LNCAP (cell line): ENCODE results near the gene RPL28.

ENCODE experiments used
- TF ChIP-seq, protein P1 (sequence below): fragments of 450-650 bp; IDR thresholded peaks from 2 replicates; pipeline ENCODE4 v1.5.1; 2017; ENCODE audit warnings: mild to moderate bottlenecking

Gene RPL28

DNA sequence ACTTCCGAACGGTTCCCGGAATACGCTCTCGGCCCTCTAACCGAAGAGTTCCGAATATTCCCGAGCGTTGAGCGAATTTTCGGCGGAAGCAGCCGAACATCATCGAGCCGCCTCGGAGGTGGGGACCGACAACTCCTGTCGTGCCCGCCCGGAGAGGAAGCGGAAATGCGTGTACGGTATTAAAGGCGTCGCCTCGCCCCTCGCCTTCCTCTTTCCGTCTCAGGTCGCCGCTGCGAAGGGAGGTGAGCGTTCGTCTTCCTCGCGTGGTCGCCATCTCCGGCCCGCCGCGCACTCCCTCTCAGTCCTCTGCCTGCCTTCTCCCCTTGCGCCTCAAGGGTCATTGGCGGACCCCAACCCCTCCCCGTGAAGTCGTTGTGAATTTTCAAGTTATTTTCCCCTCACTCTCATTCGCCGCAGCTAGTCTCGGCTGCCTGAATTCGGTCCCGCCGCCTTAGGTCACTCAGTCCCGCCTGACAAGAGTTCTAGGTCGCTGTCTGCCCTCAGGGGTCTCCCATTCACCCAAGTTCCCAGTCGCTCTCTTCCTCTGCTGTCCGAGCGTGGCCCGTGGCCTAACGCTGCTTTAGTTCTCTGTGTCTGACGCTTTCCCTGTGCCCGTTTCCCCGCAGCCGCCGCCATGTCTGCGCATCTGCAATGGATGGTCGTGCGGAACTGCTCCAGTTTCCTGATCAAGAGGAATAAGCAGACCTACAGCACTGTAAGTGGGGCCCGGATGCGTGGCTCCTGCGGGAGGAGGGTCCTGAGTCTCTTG lies at the start of gene RPL28:
RPL28 (plus strand) TSS at position 209 of the 769 bp plus-strand sequence; CDS start at position 635, 426 bp downstream.
- TF ChIP-seq, protein P1, sequence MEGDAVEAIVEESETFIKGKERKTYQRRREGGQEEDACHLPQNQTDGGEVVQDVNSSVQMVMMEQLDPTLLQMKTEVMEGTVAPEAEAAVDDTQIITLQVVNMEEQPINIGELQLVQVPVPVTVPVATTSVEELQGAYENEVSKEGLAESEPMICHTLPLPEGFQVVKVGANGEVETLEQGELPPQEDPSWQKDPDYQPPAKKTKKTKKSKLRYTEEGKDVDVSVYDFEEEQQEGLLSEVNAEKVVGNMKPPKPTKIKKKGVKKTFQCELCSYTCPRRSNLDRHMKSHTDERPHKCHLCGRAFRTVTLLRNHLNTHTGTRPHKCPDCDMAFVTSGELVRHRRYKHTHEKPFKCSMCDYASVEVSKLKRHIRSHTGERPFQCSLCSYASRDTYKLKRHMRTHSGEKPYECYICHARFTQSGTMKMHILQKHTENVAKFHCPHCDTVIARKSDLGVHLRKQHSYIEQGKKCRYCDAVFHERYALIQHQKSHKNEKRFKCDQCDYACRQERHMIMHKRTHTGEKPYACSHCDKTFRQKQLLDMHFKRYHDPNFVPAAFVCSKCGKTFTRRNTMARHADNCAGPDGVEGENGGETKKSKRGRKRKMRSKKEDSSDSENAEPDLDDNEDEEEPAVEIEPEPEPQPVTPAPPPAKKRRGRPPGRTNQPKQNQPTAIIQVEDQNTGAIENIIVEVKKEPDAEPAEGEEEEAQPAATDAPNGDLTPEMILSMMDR: no peak

GRCh38 chr19:55336101-55336500 lies 49.6 kb upstream of the RPL28 start:
- TF ChIP-seq, protein P1: no peak

DNA sequence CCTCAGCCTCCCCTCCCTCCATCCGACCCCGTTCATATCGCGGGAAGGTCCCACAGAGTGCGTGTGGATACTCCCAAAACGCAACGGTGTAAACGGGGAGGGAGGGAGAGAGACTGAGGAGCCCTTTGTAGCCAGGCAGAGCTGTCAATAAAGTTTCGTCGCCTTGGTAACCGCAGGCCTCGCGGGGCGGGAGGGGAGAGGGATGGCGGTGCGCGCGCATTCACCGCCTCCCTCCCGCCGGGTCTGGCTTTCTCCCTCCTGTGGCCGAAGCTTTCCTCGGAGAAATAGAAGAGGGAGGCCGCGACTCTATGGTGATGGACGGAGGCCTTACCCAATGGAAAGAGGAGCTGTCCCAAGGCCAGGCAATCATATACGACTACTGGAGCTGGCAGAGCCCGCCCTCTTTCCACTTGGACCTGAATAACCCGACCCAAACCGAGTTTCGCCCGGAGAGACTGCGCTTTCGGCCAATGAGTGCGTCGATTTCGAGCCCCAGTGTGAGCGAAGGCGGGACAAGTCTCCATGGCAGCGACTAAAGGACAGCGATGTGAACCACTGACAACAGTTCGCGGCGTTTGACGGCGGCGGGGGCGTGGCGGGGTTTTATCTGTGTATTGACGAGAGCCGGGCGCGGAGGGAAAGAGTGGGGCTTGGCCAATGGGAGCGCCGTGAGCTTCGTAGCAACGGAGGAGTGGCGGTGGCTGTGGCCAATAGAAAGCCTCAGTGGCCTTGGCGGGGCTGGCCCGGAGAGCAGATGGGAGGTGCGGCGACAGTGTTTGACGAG lies 46.4 kb upstream of the RPL28 start, which contains the start of gene KMT5C:
KMT5C (plus strand) TSS at position 772 of the 784 bp plus-strand sequence. CDS start 2,061 bp downstream, outside the sequence.
- TF ChIP-seq, protein P1: no peak

DNA sequence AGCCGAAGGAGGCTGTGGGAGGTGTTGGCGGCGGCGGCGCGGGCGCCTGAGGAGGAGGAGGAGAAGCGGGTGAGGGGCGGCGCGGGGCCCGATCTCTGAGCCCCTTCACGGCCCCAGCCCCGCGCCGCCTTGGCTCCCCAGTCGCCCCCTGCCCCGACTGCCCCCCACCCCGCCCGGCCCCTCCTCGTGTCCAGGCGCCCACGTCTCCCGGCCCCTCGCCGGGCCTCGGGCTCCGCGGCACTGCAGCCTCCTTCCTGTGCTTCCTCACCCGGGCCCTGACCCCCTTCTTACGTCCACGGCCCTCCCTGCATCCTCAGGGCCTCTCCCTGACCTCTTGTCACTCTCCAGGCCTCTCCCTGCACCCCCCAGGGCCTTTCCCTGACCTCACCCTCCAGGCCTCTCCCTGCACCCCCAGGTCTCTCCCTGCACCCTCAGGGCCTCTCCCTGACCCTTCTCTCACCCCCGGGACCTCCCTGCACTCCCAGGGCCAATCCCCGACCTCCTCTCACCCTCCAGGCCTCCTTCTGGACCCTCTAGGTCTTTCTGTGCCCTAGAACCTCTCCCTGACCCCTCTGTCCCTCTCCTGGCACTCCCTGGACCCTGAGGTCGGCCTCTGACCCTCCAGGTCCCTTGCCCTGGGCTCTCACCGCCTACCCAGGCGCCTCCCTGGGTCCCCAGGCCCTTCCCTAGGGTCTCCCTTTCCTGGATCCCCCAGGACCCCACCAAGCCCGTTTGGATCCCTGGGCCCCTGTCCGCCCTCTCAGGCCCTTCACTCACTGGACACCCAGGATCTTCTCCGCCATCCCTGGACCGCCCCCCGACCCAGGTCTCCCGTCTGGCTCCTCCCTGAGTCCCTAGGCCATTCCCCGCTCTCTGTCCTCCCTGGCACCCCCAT lies 45.6 kb upstream of the RPL28 start:
- TF ChIP-seq, protein P1: no peak

- TF ChIP-seq, protein P1: peak; percentile 17; the same call in 1 of the 2 replicates
These were observed 45.0 kb upstream of the RPL28 start for GRCh38 chr19:55340784-55341147.

GRCh38 chr19:55341171-55341588 lies 44.6 kb upstream of the RPL28 start:
- TF ChIP-seq, protein P1: no peak
